GM23248 (cell line): Measurements from ENCODE around the gene COP1. TPM values are rescaled to one million over a fixed set of nuclear protein-coding genes. Genes with fewer than 3 reads are reported as not detected.

Experiments used
- DNase-seq: peaks from one replicate; pipeline ENCODE4 v3.0.0-alpha.2; 2015
- H2AFZ ChIP-seq: fragments of 200-600 bp; sonication (generic); 2 replicates; pipeline ENCODE4 v1.6.1; 2016; ENCODE audit warnings: antibody characterized with exemption
- H3F3A ChIP-seq: fragments of 200-600 bp; sonication (generic); 2 replicates; pipeline ENCODE4 v1.6.1; 2016; ENCODE audit warnings: mild to moderate bottlenecking, antibody characterized with exemption, mixed run types; ENCODE audit not compliant: insufficient read depth
- H3K27ac ChIP-seq: fragments of 200-600 bp; sonication (generic); 2 replicates; pipeline ENCODE4 v1.5.1; 2016; ENCODE audit warnings: mild to moderate bottlenecking
- H3K27me3 ChIP-seq: fragments of 200-600 bp; sonication (generic); replicated peaks from 2 replicates; pipeline ENCODE4 v1.6.1; 2016; ENCODE audit warnings: mild to moderate bottlenecking; ENCODE audit not compliant: insufficient read depth
- H3K36me3 ChIP-seq: fragments of 200-600 bp; sonication (generic); 2 replicates; pipeline ENCODE4 v1.6.1; 2016; ENCODE audit warnings: low read depth, mild to moderate bottlenecking
- H3K4me1 ChIP-seq: fragments of 200-600 bp; sonication (generic); 2 replicates; pipeline ENCODE4 v1.6.1; 2016; ENCODE audit warnings: mild to moderate bottlenecking; ENCODE audit not compliant: insufficient read depth
- H3K4me2 ChIP-seq: fragments of 200-600 bp; sonication (generic); one replicate; pipeline ENCODE4 v1.6.1; 2016; ENCODE audit warnings: mild to moderate bottlenecking; ENCODE audit not compliant: unreplicated experiment
- H3K4me3 ChIP-seq: fragments of 200-600 bp; sonication (generic); 2 replicates; pipeline ENCODE4 v1.5.1; 2016; ENCODE audit warnings: mild to moderate bottlenecking
- H3K79me2 ChIP-seq: fragments of 200-600 bp; sonication (generic); 2 replicates; pipeline ENCODE4 v1.6.1; 2016; ENCODE audit warnings: mild to moderate bottlenecking; ENCODE audit not compliant: insufficient read depth
- H3K9ac ChIP-seq: fragments of 200-600 bp; sonication (generic); 2 replicates; pipeline ENCODE4 v1.6.1; 2016; ENCODE audit warnings: mild to moderate bottlenecking
- H3K9me2 ChIP-seq: fragments of 200-600 bp; sonication (generic); 2 replicates; pipeline ENCODE4 v1.6.1; 2016; ENCODE audit warnings: mixed run types, mild to moderate bottlenecking, moderate library complexity; ENCODE audit not compliant: insufficient read depth
- H3K9me3 ChIP-seq: fragments of 200-600 bp; sonication (generic); one replicate; pipeline ENCODE4 v1.6.1; 2017; ENCODE audit warnings: low read depth
- H4K20me1 ChIP-seq: fragments of 200-600 bp; sonication (generic); 2 replicates; pipeline ENCODE4 v1.6.0; 2016; ENCODE audit not compliant: insufficient read depth
- EZH2 ChIP-seq: fragments of 200-600 bp; sonication (generic); IDR thresholded peaks from 2 replicates; pipeline ENCODE4 v1.6.1; 2018; ENCODE audit warnings: antibody characterized with exemption, mild to moderate bottlenecking; ENCODE audit not compliant: insufficient read depth, poor library complexity, severe bottlenecking
- EZH2phosphoT487 ChIP-seq: fragments of 200-600 bp; sonication (generic); IDR thresholded peaks from 2 replicates; pipeline ENCODE4 v1.6.1; 2018; ENCODE audit warnings: antibody characterized with exemption, moderate library complexity, mild to moderate bottlenecking, low read depth; ENCODE audit not compliant: insufficient read depth
- WGBS, 2 experiments: methylation state at CpG; one replicate each; pipeline ENCODE4 v1.1.6; 2015 to 2017; ENCODE audit warnings: low lambda C conversion rate in 2 of 2, low coverage in 1 of 2; ENCODE audit errors: missing lambda C conversion rate in 2 of 2; 5-methylcytosine and 5-hydroxymethylcytosine counted together
- in situ Hi-C: fragments of 300-500 bp; cut with MboI; formaldehyde crosslinking; loops from 2 replicates; pipeline ENCODE4 v1.15.0; 2020
- polyA plus RNA-seq: library from polyadenylated mRNA; unstranded; fragments of >200 nt; fragmentation: Nextera tagmentation; extraction: Ambion mirVana; gene quantifications from 2 replicates; pipeline ENCODE4 v1.2.1, GENCODE V29; 2016
- total RNA-seq: library from RNA; depleted of rRNA; stranded (reverse); fragments of >200 nt; shearing (Covaris generic); gene quantifications from 2 replicates; pipeline ENCODE4 v1.2.3, GENCODE V29; 2014

COP1 gene
- total and polyA plus RNA-seq, 2 experiments from 2014 or later, result 42.4 to 55.1 TPM

GRCh38 chr1:175981128-175981527 is 226.0 kb downstream of the COP1 start:
- in situ Hi-C loops, result no loop called here
- no peaks in the 10 kb centered on the region for H3K9me3 ChIP-seq
- peaks cover 33% of the 10 kb centered on the region for H3K4me1 ChIP-seq
- H4K20me1 ChIP-seq, result no peaks in the 10 kb centered on the region
- H3F3A ChIP-seq, result peaks cover 10% of the 10 kb centered on the region; the same call in 1 of the 2 replicates
- peaks cover 40% of the 10 kb centered on the region for H3K36me3 ChIP-seq
- H3K27me3 ChIP-seq, result no peaks in the 10 kb centered on the region
- no peak for DNase-seq
- no peak overlapping the region for H3K4me3 ChIP-seq
- H3K4me2 ChIP-seq, result no peak overlapping the region
- no peak overlapping the region for H3K9ac ChIP-seq
- no peaks in the 10 kb centered on the region for H3K79me2 ChIP-seq
- no peak overlapping the region for H3K27ac ChIP-seq
- no peaks in the 10 kb centered on the region for H3K9me2 ChIP-seq
- TF ChIP-seq EZH2phosphoT487 (no peak), EZH2 (no peak)
- no peak overlapping the region for H2AFZ ChIP-seq

- Histone ChIP-seq H3K4me3 (no peak overlapping the region), H3K27ac (peak overlapping the region; percentile 12), H3F3A (peaks cover 10% of the 10 kb centered on the region; the same call in 1 of the 2 replicates), H3K9me3 (no peaks in the 10 kb centered on the region), H3K27me3 (no peaks in the 10 kb centered on the region), H3K4me2 (no peak overlapping the region), H3K9ac (no peak overlapping the region), H3K4me1 (peaks cover 38% of the 10 kb centered on the region), H3K79me2 (peaks cover 5% of the 10 kb centered on the region), H3K36me3 (peaks cover 29% of the 10 kb centered on the region), H2AFZ (no peak overlapping the region), H4K20me1 (no peaks in the 10 kb centered on the region), H3K9me2 (no peaks in the 10 kb centered on the region)
- TF ChIP-seq EZH2phosphoT487 (no peak), EZH2 (no peak)
- in situ Hi-C loops, result no loop called here
- peak; percentile 40 for DNase-seq
- 95 to 97% methylated on average over 1 of the region's 1 CpG for WGBS, 2 experiments
Measured at GRCh38 chr1:175978926-175979325, 228.2 kb downstream of the COP1 start.

GRCh38 chr1:175978476-175978875 is 228.6 kb downstream of the COP1 start:
- peaks cover 38% of the 10 kb centered on the region for H3K4me1 ChIP-seq
- H3K27ac ChIP-seq, result 0 out of 2 replicates have a peak overlapping the region, but pooled peaks have one; percentile 5
- H3K9me3 ChIP-seq, result no peaks in the 10 kb centered on the region
- H3K4me2 ChIP-seq, result peak overlapping the region; percentile 18
- H3K36me3 ChIP-seq, result peaks cover 24% of the 10 kb centered on the region
- peaks cover 10% of the 10 kb centered on the region for H3K79me2 ChIP-seq
- H2AFZ ChIP-seq, result no peak overlapping the region
- H4K20me1 ChIP-seq, result no peaks in the 10 kb centered on the region
- H3F3A ChIP-seq, result peaks cover 10% of the 10 kb centered on the region; the same call in 1 of the 2 replicates
- in situ Hi-C loops, result no loop called here
- no peak overlapping the region for H3K9ac ChIP-seq
- no peak for TF ChIP-seq EZH2
- TF ChIP-seq EZH2phosphoT487, result no peak
- H3K4me3 ChIP-seq, result no peak overlapping the region
- H3K27me3 ChIP-seq, result no peaks in the 10 kb centered on the region
- peak; percentile 12 for DNase-seq
- H3K9me2 ChIP-seq, result no peaks in the 10 kb centered on the region
- WGBS, 2 experiments, result 92 to 95% methylated on average over 1 of the region's 1 CpG

- H3K4me3 ChIP-seq, result peak overlapping the region; percentile 48; the same call in 1 of the 2 replicates
- peak overlapping the region; percentile 66 for H3K4me2 ChIP-seq
- no peaks in the 10 kb centered on the region for H3K27me3 ChIP-seq
- peak overlapping the region; percentile 48 for H3K27ac ChIP-seq
- peak; percentile 47 for DNase-seq
- no peaks in the 10 kb centered on the region for H3K9me3 ChIP-seq
- H2AFZ ChIP-seq, result no peak overlapping the region
- no peaks in the 10 kb centered on the region for H3K9me2 ChIP-seq
- peaks cover 11% of the 10 kb centered on the region; the same call in 1 of the 2 replicates for H3K36me3 ChIP-seq
- TF ChIP-seq EZH2 (no peak), EZH2phosphoT487 (no peak)
- no peak overlapping the region for H3K9ac ChIP-seq
- no peaks in the 10 kb centered on the region for H4K20me1 ChIP-seq
- peaks cover 38% of the 10 kb centered on the region for H3K4me1 ChIP-seq
- in situ Hi-C loops, result no loop called here
- peaks cover 10% of the 10 kb centered on the region; the same call in 1 of the 2 replicates for H3F3A ChIP-seq
- WGBS, 2 experiments, result 51 to 57% methylated on average over 1 of the region's 1 CpG
- peaks cover 10% of the 10 kb centered on the region for H3K79me2 ChIP-seq
Measured at GRCh38 chr1:175976865-175977642, 230.0 kb downstream of the COP1 start.
